ENCODE measurements around the gene FAM117B. TPM values are rescaled to one million over a fixed set of nuclear protein-coding genes. Genes with fewer than 3 reads are reported as not detected.

Gene FAM117B
- polyA plus RNA-seq, 3 donors from 2014 or later, result 2.2 to 4.7 (median 3.3) TPM

DNA sequence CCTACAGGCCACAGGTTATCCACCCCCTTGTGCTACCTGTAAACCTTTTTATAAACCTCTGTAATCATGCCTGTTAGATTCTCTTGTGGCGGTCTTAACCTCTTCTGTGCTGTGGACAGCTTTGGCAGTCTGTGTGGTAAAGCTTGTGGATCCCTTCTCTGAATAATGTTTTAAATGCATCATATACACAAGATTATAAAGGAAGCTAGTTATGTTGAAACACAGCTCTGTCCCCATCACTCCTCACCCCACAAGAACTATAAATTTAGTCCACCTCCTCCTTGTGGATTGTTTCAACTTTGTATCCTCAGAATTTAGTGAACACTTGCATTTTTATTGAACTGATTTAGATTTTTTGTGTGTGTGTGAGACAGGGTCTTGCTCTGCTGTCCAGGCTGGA lies 129.1 kb downstream of the FAM117B start:
- no peak overlapping the region for H3K27ac Mint-ChIP-seq
- H3K27me3 Mint-ChIP-seq (ENCODE audit: low read depth in 3 of 3), result no peaks in the 10 kb centered on the region
- H3K4me3 Mint-ChIP-seq, result no peak overlapping the region
- DNase-seq, result no peak
- H3K9me3 Mint-ChIP-seq, result no peaks in the 10 kb centered on the region
- peaks cover 11 to 40% of the 10 kb centered on the region in 2 donors for H3K4me1 Mint-ChIP-seq
- H3K36me3 Mint-ChIP-seq, result peaks cover 13 to 35% (median 20%) of the 10 kb centered on the region in 3 donors

DNA sequence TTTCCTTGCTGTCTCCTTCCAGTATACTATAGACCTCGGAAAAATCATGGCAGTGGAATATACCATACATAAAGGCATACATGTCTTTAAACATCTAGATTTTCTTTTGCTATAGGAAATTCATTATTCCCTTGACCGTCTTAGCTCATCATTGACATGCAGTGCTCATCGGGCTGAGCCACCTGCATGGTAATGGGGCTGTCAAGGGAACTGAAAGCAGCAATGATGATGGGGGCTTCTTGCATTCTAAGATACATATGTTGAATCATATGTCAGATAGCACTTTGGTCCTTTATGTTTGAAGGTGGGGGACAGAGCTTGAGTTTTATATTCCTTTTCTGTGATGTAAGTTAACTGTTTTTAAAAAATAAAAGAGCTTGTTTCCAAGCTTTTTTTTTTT lies 130.2 kb downstream of the FAM117B start:
- Mint-ChIP-seq H3K4me3 (no peak overlapping the region), H3K27me3 (ENCODE audit: low read depth in 3 of 3) (no peaks in the 10 kb centered on the region), H3K36me3 (peaks cover 16 to 34% (median 23%) of the 10 kb centered on the region in 3 donors), H3K4me1 (peaks cover 11 to 38% of the 10 kb centered on the region in 2 donors), H3K27ac (no peak overlapping the region), H3K9me3 (no peaks in the 10 kb centered on the region)
- no peak for DNase-seq

DNA sequence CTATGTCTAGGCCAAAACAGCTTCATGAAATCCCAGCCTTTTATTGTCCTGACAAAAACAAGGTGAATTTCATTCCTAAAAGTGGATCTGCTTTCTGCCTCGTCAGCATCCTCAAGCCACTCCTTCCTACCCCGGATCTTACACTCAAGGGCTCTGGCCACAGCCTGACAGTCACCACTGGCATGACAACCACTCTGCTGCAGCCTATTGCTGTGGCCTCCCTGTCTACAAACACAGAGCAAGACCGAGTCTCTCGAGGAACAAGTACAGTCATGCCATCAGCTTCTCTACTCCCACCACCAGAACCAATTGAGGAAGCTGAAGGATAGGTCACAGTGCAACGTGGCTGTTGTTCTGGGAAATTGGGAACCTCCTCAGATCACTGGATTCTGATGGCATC lies 130.7 kb downstream of the FAM117B start:
- no peak overlapping the region for H3K4me3 Mint-ChIP-seq
- DNase-seq, result no peak
- no peaks in the 10 kb centered on the region for H3K9me3 Mint-ChIP-seq
- no peak overlapping the region for H3K27ac Mint-ChIP-seq
- peaks cover 16 to 30% (median 24%) of the 10 kb centered on the region in 3 donors for H3K36me3 Mint-ChIP-seq
- H3K27me3 Mint-ChIP-seq (ENCODE audit: low read depth in 3 of 3), result no peaks in the 10 kb centered on the region
- H3K4me1 Mint-ChIP-seq, result peaks cover 11 to 34% of the 10 kb centered on the region in 2 donors

DNA sequence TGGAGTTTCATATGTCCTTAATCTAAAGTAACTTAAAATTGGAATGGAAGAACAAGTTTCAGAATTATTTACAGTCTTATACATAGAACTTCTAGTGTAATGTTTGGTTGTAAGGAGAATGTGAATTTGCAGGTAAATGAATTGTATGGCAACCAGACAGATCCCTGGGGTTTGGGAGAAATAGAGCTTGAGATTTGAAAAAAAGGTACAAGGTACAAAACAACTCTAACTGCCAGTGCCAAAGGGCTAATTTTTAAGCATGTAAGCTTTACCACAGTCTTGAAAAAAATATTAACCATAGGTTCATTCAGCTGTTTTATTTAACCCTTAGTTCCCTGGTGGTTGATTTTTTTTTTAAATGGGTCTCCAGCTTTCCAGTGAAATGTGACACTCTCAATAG lies 133.5 kb downstream of the FAM117B start:
- Mint-ChIP-seq H3K36me3 (peaks cover 13 to 26% (median 23%) of the 10 kb centered on the region in 3 donors), H3K4me3 (no peak overlapping the region), H3K4me1 (peaks cover 2 to 8% of the 10 kb centered on the region in 2 donors), H3K27ac (no peak overlapping the region), H3K27me3 (ENCODE audit: low read depth in 3 of 3) (no peaks in the 10 kb centered on the region), H3K9me3 (no peaks in the 10 kb centered on the region)
- DNase-seq, result no peak

DNA sequence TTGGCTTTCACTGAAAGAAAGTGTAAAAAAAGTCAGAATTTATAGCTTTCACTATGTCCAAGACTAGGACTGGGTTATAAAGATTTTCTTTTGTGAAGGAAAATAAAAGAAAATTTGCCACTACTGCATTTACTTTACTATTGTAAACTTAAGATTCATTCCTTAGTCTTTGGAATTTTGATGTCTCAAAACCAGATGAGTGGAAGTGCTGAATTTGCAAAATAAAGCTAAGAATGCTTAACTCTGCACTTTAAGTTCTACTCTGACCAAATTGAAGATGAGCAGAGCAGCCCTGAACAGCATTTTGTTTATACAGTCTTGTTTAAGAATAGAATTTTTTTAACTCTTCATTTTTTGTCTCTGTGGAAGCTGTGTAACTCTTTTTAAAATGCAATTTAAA lies 134.4 kb downstream of the FAM117B start:
- H3K27me3 Mint-ChIP-seq (ENCODE audit: low read depth in 3 of 3), result no peaks in the 10 kb centered on the region
- H3K27ac Mint-ChIP-seq, result no peak overlapping the region
- H3K9me3 Mint-ChIP-seq, result no peaks in the 10 kb centered on the region
- H3K4me3 Mint-ChIP-seq, result no peak overlapping the region
- DNase-seq, result no peak
- peaks cover 13 to 28% (median 25%) of the 10 kb centered on the region in 3 donors for H3K36me3 Mint-ChIP-seq
- H3K4me1 Mint-ChIP-seq, result peaks cover 0 to under 1% of the 10 kb centered on the region in 2 donors

DNA sequence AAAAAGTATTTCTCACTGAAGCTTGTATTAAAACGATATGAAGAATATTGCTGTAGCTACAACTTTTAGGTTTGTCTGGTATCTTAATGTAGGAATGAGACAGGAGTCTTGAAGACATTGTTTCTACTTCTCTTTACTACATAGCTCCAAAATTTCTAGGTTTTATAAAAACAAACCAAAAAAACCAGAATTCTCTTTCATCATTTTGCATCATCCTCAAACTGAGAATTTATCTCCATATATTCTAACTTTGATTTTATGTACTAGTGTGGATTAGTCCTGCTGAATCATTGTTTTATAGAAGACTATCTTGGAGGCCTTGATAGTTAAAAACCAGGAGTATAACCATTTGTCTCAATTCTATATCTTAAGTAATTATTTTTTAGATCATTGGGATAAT lies 136.6 kb downstream of the FAM117B start:
- no peak overlapping the region for H3K27ac Mint-ChIP-seq
- no peaks in the 10 kb centered on the region for H3K9me3 Mint-ChIP-seq
- no peak overlapping the region for H3K4me3 Mint-ChIP-seq
- DNase-seq, result no peak
- H3K36me3 Mint-ChIP-seq, result peaks cover 17 to 20% (median 19%) of the 10 kb centered on the region in 3 donors
- no peaks in the 10 kb centered on the region for H3K27me3 Mint-ChIP-seq (ENCODE audit: low read depth in 3 of 3)
- H3K4me1 Mint-ChIP-seq, result peaks cover 1 to 13% of the 10 kb centered on the region in 2 donors

DNA sequence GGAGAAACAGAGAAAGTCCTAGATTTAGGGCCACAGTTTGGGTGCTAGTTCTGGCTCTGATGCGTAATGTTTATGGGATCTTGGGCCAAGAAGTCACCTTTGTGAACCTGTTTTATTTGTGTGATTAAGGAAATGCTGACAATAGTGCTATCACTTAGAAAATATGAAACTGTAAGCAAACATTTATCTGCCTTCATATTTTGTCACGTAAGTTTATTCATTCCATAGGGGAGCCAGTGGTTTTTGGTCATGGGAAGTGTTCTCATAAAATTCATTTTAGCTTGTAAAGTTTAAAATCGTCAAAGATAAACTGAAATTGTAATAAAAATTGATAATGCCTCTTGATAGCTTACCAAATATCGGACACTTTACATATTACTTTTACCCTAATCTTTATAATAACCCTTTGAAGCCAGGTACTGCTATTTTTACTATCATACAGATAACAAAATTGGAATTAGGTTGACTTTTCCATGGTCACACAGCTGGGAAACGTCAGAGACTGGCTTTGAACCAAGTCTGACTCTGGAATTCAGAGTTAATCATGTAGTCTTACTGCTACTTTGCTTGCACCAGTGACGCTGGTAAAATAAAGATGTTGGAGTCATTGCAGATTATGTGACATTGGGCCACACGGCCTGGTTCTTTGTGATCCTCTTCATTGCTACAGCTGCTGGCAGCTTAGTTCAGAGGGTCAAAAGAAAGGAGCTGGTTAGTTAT lies 137.1 kb downstream of the FAM117B start:
- H3K27me3 Mint-ChIP-seq (ENCODE audit: low read depth in 3 of 3), result no peaks in the 10 kb centered on the region
- H3K4me1 Mint-ChIP-seq, result peaks cover 1 to 13% of the 10 kb centered on the region in 2 donors
- no peak for DNase-seq
- H3K4me3 Mint-ChIP-seq, result no peak overlapping the region
- peaks cover 15 to 19% (median 17%) of the 10 kb centered on the region in 3 donors for H3K36me3 Mint-ChIP-seq
- no peaks in the 10 kb centered on the region for H3K9me3 Mint-ChIP-seq
- no peak overlapping the region for H3K27ac Mint-ChIP-seq

DNA sequence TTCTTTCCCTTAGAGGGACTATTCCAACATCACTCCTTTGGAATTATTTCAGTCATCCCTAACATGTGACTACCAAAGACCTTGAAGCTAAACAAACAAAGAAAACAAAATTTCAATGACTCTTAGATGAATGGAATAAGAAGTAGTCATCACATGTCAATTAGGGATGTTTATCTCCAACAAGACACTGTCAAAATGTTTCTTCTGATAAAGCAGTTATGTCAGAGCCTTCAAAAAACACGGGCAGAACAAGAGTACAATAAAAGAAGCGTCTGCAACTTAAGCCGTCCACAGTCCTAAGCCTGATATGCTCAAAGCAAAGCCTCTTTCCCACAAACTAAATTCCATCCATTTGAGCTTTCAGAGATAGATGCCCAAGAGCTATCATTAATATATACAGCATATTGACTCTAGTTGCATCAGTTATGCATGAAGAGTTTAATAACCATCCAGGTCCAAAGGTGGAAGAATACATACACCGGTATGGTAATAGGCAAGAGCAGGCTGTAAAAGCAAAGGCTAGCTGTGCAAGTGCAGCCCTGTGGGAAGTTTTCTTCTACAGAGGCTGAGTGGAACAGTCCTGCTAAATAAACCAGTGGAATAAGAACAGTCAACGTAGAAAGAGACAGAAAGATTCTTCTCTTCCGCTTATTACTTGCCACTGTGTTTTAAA lies 138.7 kb downstream of the FAM117B start:
- Mint-ChIP-seq H3K27me3 (ENCODE audit: low read depth in 3 of 3) (no peaks in the 10 kb centered on the region), H3K9me3 (no peaks in the 10 kb centered on the region), H3K36me3 (peaks cover 11 to 28% (median 14%) of the 10 kb centered on the region in 3 donors), H3K4me1 (peaks cover 1 to 13% of the 10 kb centered on the region in 2 donors), H3K27ac (no peak overlapping the region), H3K4me3 (no peak overlapping the region)
- no peak for DNase-seq

DNA sequence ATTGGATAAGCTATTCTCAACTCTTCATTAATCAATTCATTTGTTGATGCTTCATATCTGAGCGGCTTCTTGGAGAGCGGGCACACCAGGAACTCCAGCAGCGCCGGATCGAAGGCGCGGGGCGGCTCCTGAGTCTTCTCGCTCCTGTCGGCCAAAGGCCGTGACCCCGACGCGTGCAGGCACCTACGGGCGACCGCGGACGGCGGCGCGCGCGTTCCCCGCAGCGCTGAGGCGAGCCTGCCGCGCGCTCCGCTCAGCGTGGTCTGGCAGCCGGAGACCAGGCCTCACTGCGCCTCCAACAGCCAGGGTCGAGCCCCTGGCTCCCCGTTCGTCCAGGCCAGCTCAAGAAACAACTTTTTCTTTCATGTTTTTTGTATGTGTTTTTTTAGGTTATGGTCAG lies 139.3 kb downstream of the FAM117B start:
- Mint-ChIP-seq H3K27ac (peak overlapping the region in 2 of 6 donors; percentile 63 to 82), H3K4me1 (peaks cover 1 to 13% of the 10 kb centered on the region in 2 donors), H3K27me3 (ENCODE audit: low read depth in 3 of 3) (no peaks in the 10 kb centered on the region), H3K9me3 (no peaks in the 10 kb centered on the region), H3K4me3 (no peak overlapping the region), H3K36me3 (peaks cover 15 to 34% (median 18%) of the 10 kb centered on the region in 3 donors)
- DNase-seq, result no peak

DNA sequence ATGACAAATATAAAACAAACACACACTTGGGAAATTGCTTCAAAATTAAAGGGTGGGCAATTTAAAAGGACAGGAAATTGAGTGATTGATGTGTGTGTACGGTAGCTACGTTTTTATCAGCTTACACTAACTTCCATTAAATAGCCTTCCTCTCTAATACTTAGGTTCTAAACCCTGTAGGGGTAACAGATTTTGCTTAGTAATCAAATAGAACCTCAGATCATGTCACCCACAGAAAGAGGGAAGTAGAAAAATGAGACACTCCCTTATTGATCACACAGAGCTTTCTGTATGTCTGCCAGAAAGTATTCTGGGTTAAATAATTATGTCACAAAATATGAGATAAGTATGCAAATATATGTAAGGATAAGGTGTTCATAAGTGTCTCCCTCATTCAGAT lies 143.4 kb downstream of the FAM117B start:
- no peaks in the 10 kb centered on the region for H3K9me3 Mint-ChIP-seq
- H3K27me3 Mint-ChIP-seq (ENCODE audit: low read depth in 3 of 3), result no peaks in the 10 kb centered on the region
- H3K27ac Mint-ChIP-seq, result no peak overlapping the region
- DNase-seq, result no peak
- H3K4me3 Mint-ChIP-seq, result no peak overlapping the region
- peaks cover 1 to 13% of the 10 kb centered on the region in 2 donors for H3K4me1 Mint-ChIP-seq
- peaks cover 22 to 42% (median 30%) of the 10 kb centered on the region in 3 donors for H3K36me3 Mint-ChIP-seq

DNA sequence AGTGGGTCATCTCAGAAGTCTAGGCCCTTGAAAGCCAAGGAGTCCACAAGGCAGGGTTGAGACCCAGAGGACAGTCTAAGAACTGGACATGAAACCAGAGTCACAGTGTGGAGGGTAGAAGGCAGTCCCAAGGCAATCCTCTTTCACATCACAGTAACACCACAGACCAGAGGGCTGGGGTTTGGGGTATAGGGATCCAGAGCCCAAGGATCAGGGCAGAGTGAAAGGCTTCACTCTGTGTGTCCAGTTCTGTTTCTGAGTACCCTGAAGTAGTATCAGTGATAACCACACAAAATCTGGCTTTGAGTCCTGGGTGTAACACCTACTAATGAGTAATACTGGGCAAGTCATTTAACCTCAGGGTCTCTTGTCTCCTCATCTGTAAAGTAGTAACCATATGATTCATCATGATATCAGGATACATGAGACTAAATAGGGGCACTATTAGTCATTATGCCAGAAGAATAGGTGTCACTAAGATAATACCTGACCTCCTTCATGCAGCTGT lies 145.8 kb downstream of the FAM117B start:
- Mint-ChIP-seq H3K4me1 (no peaks in the 10 kb centered on the region), H3K27ac (no peak overlapping the region), H3K4me3 (no peak overlapping the region), H3K27me3 (ENCODE audit: low read depth in 3 of 3) (no peaks in the 10 kb centered on the region), H3K36me3 (peaks cover 18 to 39% (median 31%) of the 10 kb centered on the region in 3 donors), H3K9me3 (no peaks in the 10 kb centered on the region)
- DNase-seq, result no peak

DNA sequence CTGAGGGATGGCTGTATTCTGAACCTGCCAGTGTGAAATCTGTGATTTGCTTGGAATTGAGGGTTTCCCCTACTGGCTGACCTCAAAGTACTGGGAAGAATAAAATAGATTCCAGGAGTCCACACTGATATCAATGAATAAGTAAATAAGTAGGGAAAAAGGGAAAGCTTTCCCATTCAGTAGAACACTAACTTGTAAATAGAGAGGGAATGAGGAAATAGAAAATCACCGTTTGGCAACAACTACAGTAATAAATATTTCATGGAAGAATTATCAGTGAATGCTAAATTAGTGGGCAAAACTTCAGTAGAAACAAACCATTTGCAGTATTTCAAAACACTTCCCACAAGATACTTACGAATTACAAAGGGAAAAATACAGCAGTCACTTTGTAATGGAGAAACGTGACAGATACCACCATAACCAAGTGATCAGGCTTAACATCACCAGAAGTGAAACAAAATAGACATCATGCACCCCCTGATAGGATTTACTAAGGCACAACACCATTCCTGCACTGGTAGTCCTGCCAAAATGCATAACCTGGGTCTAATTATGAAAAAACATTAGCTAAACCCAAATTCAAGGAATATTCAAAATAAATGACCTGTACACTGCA lies 148.3 kb downstream of the FAM117B start:
- Mint-ChIP-seq H3K4me3 (no peak overlapping the region), H3K4me1 (no peaks in the 10 kb centered on the region), H3K36me3 (peaks cover 30 to 45% (median 41%) of the 10 kb centered on the region in 3 donors), H3K27ac (no peak overlapping the region), H3K9me3 (no peaks in the 10 kb centered on the region), H3K27me3 (ENCODE audit: low read depth in 3 of 3) (no peaks in the 10 kb centered on the region)
- DNase-seq, result no peak

DNA sequence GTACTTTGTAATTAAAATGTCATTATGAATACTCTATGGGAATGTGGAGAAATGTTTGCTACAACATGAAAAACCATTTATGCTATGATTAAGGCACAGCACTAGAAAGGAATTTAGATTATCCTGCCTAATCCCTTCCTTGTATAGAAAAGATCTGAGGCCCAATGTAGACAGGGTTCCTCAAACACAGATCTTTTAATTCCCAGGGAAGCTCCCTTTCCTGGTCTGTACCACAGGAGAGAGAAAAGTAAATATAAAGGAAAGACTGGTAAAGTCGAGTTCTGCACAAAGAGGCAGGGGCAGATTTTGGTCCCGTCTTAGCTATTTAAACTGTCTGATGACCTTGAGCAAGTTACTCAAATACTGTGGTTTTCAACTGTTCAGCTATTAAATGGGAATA lies 152.1 kb downstream of the FAM117B start:
- Mint-ChIP-seq H3K36me3 (peaks cover 32 to 47% (median 32%) of the 10 kb centered on the region in 3 donors), H3K27ac (no peak overlapping the region), H3K9me3 (no peaks in the 10 kb centered on the region), H3K4me1 (no peaks in the 10 kb centered on the region), H3K4me3 (no peak overlapping the region), H3K27me3 (ENCODE audit: low read depth in 3 of 3) (peaks cover 0 to 3% (median 0%) of the 10 kb centered on the region in 3 donors)
- no peak for DNase-seq

DNA sequence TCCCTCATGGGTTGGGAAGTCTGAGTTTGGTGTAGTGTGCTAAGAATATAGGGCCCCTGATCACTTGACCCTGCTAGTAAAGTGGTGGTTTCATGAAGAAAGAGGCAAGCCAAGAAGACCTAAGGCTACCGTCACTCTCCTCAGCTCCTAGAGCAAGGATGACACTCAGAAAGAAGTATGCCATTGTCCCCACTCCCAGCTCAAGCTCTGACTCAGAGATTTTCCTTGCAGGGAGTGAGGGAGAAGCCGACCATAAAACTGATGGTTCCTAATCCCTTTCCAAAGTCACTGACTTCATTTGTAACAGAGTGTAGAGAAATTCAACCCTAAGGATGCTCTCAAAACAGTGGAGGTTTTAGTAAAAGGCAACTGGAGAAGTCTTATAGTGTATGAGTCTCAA lies 155.9 kb downstream of the FAM117B start:
- H3K4me3 Mint-ChIP-seq, result no peak overlapping the region
- peaks cover 0 to 3% (median 0%) of the 10 kb centered on the region in 3 donors for H3K27me3 Mint-ChIP-seq (ENCODE audit: low read depth in 3 of 3)
- peaks cover 22 to 33% (median 28%) of the 10 kb centered on the region in 3 donors for H3K36me3 Mint-ChIP-seq
- H3K4me1 Mint-ChIP-seq, result no peaks in the 10 kb centered on the region
- H3K27ac Mint-ChIP-seq, result no peak overlapping the region
- no peaks in the 10 kb centered on the region for H3K9me3 Mint-ChIP-seq
- no peak for DNase-seq
